PC-3 (cell line): ENCODE results near the gene TMEM196.

ENCODE experiments used
- CTCF ChIP-seq: fragments of 300-600 bp; sonication (generic); conservative IDR thresholded peaks from 2 replicates; pipeline ENCODE4 v1.5.1; 2017; ENCODE audit warnings: antibody characterized with exemption, low read depth, mild to moderate bottlenecking, low read length
- EZH2 ChIP-seq: fragments of 300-600 bp; sonication (generic); IDR thresholded peaks from one replicate; pipeline ENCODE4 v1.6.1; 2017; ENCODE audit warnings: antibody characterized with exemption, mild to moderate bottlenecking, low read length; ENCODE audit not compliant: unreplicated experiment
- EZH2phosphoT487 ChIP-seq: fragments of 300-600 bp; sonication (generic); IDR thresholded peaks from 2 replicates; pipeline ENCODE4 v1.6.1; 2018; ENCODE audit warnings: mild to moderate bottlenecking, antibody characterized with exemption, low read length, borderline replicate concordance

DNA sequence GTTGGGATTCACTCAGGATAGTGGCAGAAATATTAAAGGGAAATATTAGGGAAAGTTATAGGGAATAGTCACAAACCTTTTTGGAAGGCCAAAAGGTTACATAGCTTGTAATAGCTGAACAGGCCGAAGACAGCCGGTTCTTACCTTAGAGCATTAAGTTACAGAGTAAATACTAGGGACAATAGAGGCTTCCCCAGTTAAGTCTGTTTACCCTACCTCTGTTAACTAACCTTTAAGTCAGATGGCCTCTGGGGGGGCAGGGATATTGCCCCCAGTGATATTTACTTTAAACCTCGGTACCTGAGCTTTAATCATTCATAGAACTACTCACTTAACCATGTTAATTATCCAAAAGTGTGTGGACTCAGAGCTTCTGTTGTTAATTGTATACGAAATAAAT is 71.9 kb downstream of the TMEM196 start:
- TF ChIP-seq CTCF (no peak), EZH2 (no peak), EZH2phosphoT487 (no peak)
